Heart left ventricle (tissue), 16 donors: ENCODE results near the gene CMTM5. TPM values are rescaled to one million over a fixed set of nuclear protein-coding genes. Genes with fewer than 3 reads are reported as not detected.

Experiments used
- ATAC-seq, 4 donors: fragments of 200-7000 bp; cut with Tn5 transposase; one replicate each; pipeline ENCODE4 v1.9.1; 2020 to 2022; ENCODE audit warnings: moderate library complexity in 4 of 4, mild to moderate bottlenecking in 3 of 4, moderate number of reproducible peaks in 1 of 4
- DNase-seq, 5 donors: peaks; one replicate each; pipeline ENCODE4 v3.0.0-alpha.2; 2020
- H3K27ac ChIP-seq, 12 donors: fragments of 200-600 bp; sonication (generic) in 4 of 12; one replicate each; pipeline versions ENCODE4 v1.5.0 to v1.8.0; 2016 to 2022; ENCODE audit warnings: mild to moderate bottlenecking in 2 of 12
- H3K27me3 ChIP-seq, 9 donors: fragments of 200-600 bp; sonication (generic) in 2 of 9; one replicate each; pipeline versions ENCODE4 v1.5.1 to v1.8.0; 2016 to 2022; ENCODE audit warnings: mild to moderate bottlenecking in 3 of 9
- H3K36me3 ChIP-seq, 9 donors: fragments of 200-600 bp; sonication (generic) in 2 of 9; one replicate each; pipeline versions ENCODE4 v1.5.0 to v1.8.0; 2018 to 2022; ENCODE audit warnings: mild to moderate bottlenecking in 2 of 9
- H3K4me1 ChIP-seq, 12 donors: fragments of 200-600 bp; sonication (generic) in 4 of 12; one replicate each; pipeline versions ENCODE4 v1.5.0 to v1.8.0; 2016 to 2022; ENCODE audit warnings: mild to moderate bottlenecking in 3 of 12
- H3K4me3 ChIP-seq, 12 donors: fragments of 200-600 bp; sonication (generic) in 4 of 12; one replicate each; pipeline versions ENCODE4 v1.5.0 to v1.8.0; 2017 to 2022; ENCODE audit warnings: mild to moderate bottlenecking in 9 of 12, moderate library complexity in 4 of 12
- H3K9me3 ChIP-seq, 12 donors: fragments of 200-600 bp; sonication (generic) in 4 of 12; one replicate each; pipeline versions ENCODE4 v1.5.0 to v1.8.0; 2016 to 2022; ENCODE audit warnings: mild to moderate bottlenecking in 1 of 12
- POLR2A ChIP-seq, 2 donors: fragments of 450-650 bp; IDR thresholded peaks; one replicate each; pipeline ENCODE4 v1.6.1; 2017; ENCODE audit warnings: antibody characterized with exemption in 2 of 2, mild to moderate bottlenecking in 2 of 2, moderate library complexity in 2 of 2
- WGBS, 4 donors: extraction: QIAGEN DNeasy Blood & Tissue Kit in 2 of 4; methylation state at CpG; one replicate each; pipeline versions ENCODE4 v1.1.5 to v1.1.7; 2013 to 2018; 5-methylcytosine and 5-hydroxymethylcytosine counted together
- intact Hi-C, 10 donors: fragments of 100-400 bp; cut with DNase I; formaldehyde crosslinking; loops; one replicate each; pipeline versions ENCODE4 v1.11.1 to v1.14.2; 2022
- polyA plus RNA-seq, 2 donors: library from polyadenylated mRNA; stranded (reverse); fragments of 200-250 nt; gene quantifications; one replicate each; pipeline ENCODE4 v1.2.3, GENCODE V29; 2013
- total RNA-seq, 9 donors: library from RNA; depleted of rRNA in 2 of 9; stranded (reverse); fragments of >200 nt in 2 of 9; fragmentation: NEBNext Ultra II Directional in 3 of 9; extraction: Animal tissue kit (Norgen Biotek cat#: 25700) in 3 of 9; gene quantifications; one replicate each; pipeline versions ENCODE4 v1.1.0 to v1.2.4, GENCODE V29; 2016 to 2023
- TF ChIP-seq, protein P1 (sequence below), 12 donors: fragments of 200-600 bp; sonication (generic) in 4 of 12; IDR thresholded peaks; one replicate each; pipeline versions ENCODE4 v1.5.0 to v1.8.0; 2018 to 2022; ENCODE audit warnings: antibody characterized with exemption in 12 of 12, mild to moderate bottlenecking in 5 of 12
- donor health status: ischemic (EF 13 %, LVEDD 7.1; RV severe dilation, severe dysfunction).
- donor health status: healthy with polysubstance abuse.
- donor health status: DM: no; HTN: yes; CAD: no.
- donor health status: DM: no; HTN: no; CAD: no.
- donor health status: ischemic (EF 25% LVEDD 6.9; RV normal size, moderate dysfunction).
- donor health status: ischemic (EF 25% LVEDD 5.7; RV mildly dilated, moderate dysfunction).
- donor health status: healthy.
- donor health status: DM: yes; HTN: yes; CAD: no.
- donor health status: ischemic (EF 35%, LVEDD 5.7; RV mildly dilated, moderate dysfunction).
- donor health status: nonischemic (EF 11% LVEDD 7.7; RV severe dilation, severe dysfunction).
- donor health status: DM: yes; HTN: yes; CAD: no.
- donor health status: PGD.
- donor health status: ischemic (EF 29% LVEDD 5.4; RV normal size, mild dysfunction).
- donor health status: nonischemic (EF 23%, LVEDD 6.1; RV moderate dilation, normal function).

The CMTM5 gene
- total and polyA plus RNA-seq, 11 donors, result 0.32 to 1.8 (median 0.75) TPM; not detected in 4

DNA sequence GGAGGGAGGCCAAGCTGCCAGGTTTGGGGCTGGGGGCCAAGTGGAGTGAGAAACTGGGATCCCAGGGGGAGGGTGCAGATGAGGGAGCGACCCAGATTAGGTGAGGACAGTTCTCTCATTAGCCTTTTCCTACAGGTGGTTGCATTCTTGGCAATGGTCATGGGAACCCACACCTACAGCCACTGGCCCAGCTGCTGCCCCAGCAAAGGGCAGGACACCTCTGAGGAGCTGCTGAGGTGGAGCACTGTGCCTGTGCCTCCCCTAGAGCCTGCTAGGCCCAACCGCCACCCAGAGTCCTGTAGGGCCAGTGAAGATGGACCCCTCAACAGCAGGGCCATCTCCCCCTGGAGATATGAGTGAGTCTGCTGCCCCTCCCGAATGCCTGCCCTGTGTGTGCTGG, 3.8 kb upstream of the CMTM5 start:
- intact Hi-C loops, result loop anchor here in 7 of 10 donors (5.0 to 10.0 kb wide), 5 partner anchors 36 to 248 kb away; no protein-coding TSS in a partner anchor
- no peak overlapping the region for H3K27ac ChIP-seq
- ATAC-seq (no peak), DNase-seq (no peak)
- 78 to 100% (median 88%) methylated on average over 1 to 3 of the region's 3 CpGs for WGBS, 4 donors
- no peak for TF ChIP-seq POLR2A (IDR thresholded peaks at IDR 0.05)
- TF ChIP-seq, protein P1, sequence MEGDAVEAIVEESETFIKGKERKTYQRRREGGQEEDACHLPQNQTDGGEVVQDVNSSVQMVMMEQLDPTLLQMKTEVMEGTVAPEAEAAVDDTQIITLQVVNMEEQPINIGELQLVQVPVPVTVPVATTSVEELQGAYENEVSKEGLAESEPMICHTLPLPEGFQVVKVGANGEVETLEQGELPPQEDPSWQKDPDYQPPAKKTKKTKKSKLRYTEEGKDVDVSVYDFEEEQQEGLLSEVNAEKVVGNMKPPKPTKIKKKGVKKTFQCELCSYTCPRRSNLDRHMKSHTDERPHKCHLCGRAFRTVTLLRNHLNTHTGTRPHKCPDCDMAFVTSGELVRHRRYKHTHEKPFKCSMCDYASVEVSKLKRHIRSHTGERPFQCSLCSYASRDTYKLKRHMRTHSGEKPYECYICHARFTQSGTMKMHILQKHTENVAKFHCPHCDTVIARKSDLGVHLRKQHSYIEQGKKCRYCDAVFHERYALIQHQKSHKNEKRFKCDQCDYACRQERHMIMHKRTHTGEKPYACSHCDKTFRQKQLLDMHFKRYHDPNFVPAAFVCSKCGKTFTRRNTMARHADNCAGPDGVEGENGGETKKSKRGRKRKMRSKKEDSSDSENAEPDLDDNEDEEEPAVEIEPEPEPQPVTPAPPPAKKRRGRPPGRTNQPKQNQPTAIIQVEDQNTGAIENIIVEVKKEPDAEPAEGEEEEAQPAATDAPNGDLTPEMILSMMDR (IDR thresholded peaks at IDR 0.05), result no peak
- H3K27me3 ChIP-seq, result no peaks in the 10 kb centered on the region
- no peak overlapping the region for H3K4me3 ChIP-seq
- peaks cover 0 to 11% (median 0%) of the 10 kb centered on the region in 12 donors for H3K4me1 ChIP-seq
- no peaks in the 10 kb centered on the region for H3K36me3 ChIP-seq
- no peaks in the 10 kb centered on the region for H3K9me3 ChIP-seq

DNA sequence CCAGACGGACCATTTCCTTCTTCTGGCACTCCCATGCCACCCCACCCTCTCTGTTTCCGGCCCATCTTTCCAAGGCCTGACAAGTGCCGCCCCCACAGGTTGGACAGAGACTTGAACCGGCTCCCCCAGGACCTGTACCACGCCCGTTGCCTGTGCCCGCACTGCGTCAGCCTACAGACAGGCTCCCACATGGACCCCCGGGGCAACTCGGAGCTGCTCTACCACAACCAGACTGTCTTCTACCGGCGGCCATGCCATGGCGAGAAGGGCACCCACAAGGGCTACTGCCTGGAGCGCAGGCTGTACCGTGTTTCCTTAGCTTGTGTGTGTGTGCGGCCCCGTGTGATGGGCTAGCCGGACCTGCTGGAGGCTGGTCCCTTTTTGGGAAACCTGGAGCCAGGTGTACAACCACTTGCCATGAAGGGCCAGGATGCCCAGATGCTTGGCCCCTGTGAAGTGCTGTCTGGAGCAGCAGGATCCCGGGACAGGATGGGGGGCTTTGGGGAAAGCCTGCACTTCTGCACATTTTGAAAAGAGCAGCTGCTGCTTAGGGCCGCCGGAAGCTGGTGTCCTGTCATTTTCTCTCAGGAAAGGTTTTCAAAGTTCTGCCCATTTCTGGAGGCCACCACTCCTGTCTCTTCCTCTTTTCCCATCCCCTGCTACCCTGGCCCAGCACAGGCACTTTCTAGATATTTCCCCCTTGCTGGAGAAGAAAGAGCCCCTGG, 1.2 kb upstream of the CMTM5 start:
- Histone ChIP-seq H3K27me3 (no peaks in the 10 kb centered on the region), H3K4me1 (peaks cover 0 to 14% (median 0%) of the 10 kb centered on the region in 12 donors), H3K27ac (peak overlapping the region in 1 of 12 donors; percentile 4), H3K36me3 (peaks cover 0 to 5% (median 0%) of the 10 kb centered on the region in 9 donors), H3K4me3 (no peak overlapping the region), H3K9me3 (no peaks in the 10 kb centered on the region)
- DNase-seq, result no peak
- TF ChIP-seq, protein P1 (IDR thresholded peaks at IDR 0.05), result no peak
- TF ChIP-seq POLR2A (IDR thresholded peaks at IDR 0.05), result no peak
- WGBS, 4 donors, result 67 to 82% (median 78%) methylated on average over 17 to 21 of the region's 21 CpGs
- ATAC-seq, result no peak
- intact Hi-C loops, result loop anchor here in 9 of 10 donors (2.0 to 10.0 kb wide), 6 partner anchors 47 to 251 kb away; no protein-coding TSS in a partner anchor

DNA sequence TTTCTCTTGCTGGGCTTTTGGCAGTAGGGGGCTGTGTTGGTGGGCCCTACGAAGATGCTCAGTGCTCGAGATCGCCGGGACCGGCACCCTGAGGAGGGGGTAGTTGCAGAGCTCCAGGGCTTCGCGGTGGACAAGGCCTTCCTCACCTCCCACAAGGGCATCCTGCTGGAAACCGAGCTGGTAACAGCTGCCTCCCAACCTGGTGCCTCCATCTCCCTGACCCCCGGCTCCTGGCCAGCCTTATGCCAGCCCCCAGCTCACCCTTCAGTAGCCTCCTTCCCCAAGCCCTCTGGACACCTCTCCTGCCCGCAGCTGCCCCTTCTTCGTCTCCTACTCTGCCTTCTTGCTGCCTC, 328 bp downstream of the CMTM5 start:
- Histone ChIP-seq H3K27ac (peak overlapping the region in 3 of 12 donors; percentile 12 to 37 (median 13)), H3K4me3 (peak overlapping the region in 6 of 12 donors; percentile 6 to 34 (median 19)), H3K27me3 (no peaks in the 10 kb centered on the region), H3K9me3 (no peaks in the 10 kb centered on the region), H3K36me3 (peaks cover 0 to 20% (median 12%) of the 10 kb centered on the region in 9 donors), H3K4me1 (peaks cover 0 to 14% (median 0%) of the 10 kb centered on the region in 12 donors)
- DNase-seq, result no peak
- WGBS, 4 donors, result 33 to 47% (median 40%) methylated on average over 11 of the region's 11 CpGs
- intact Hi-C loops, result loop anchor here in 9 of 10 donors (2.0 to 10.0 kb wide), 6 partner anchors 48 to 252 kb away; no protein-coding TSS in a partner anchor
- ATAC-seq, result no peak
- TF ChIP-seq, protein P1 (IDR thresholded peaks at IDR 0.05), result no peak
- no peak for TF ChIP-seq POLR2A (IDR thresholded peaks at IDR 0.05)
